Measurements from ENCODE around the gene PFKM.

PFKM gene

GRCh38 chr12:48179466-48179865 is 60.3 kb downstream of the PFKM start:
- CTCF ChIA-PET = interaction anchor here (1.0 kb wide), 1 partner anchor 10 kb away, joined by 3 read pairs; no protein-coding TSS in a partner anchor

GRCh38 chr12:48180424-48180823 is 61.3 kb downstream of the PFKM start:
- no peak overlapping the region for H3K4me3 Mint-ChIP-seq

More at GRCh38 chr12:48179466-48179865, 60.3 kb downstream of the PFKM start:
- Mint-ChIP-seq H3K4me1 (peaks cover 32% of the 10 kb centered on the region), H3K36me3 (no peaks in the 10 kb centered on the region), H3K4me3 (no peak overlapping the region), H3K27ac (no peak overlapping the region), H3K9me3 (no peaks in the 10 kb centered on the region), H3K27me3 (peaks cover 66% of the 10 kb centered on the region)
- DNase-seq = no peak

DNA sequence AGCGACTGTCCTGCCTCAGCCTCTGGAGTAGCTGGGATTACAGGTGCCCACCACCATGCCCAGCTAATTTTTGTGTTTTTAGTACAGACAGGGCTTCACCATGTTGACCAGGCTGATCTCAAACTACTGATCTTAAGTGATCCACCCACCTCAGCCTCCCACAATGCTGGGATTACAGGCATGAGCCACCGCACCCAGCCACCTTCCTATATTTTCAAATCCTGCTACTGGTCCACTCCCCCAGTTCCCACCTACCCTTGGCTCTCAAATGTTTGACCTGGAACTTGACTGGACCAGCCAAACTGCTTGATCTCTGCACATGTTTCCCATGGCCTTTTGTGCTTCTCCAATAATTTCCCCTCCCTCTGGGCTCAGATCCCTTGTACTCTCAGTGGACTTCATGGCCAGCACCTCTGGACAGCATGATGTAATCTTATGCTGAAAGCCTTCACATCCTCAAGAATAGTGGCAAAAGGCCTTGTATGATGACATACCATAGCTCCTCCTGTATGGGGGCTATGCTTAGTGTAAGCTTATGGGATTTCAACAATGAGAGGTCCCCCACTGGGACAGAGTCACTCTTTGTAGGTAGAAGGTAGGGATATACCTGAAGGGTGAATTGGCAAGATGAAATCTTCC is 61.8 kb downstream of the PFKM start:
- H3K27me3 Mint-ChIP-seq = peaks cover 77% of the 10 kb centered on the region
- H3K4me3 Mint-ChIP-seq = no peak overlapping the region
- CTCF ChIA-PET = interaction anchor here (1.0 to 1.7 kb wide), 3 partner anchors 8 to 17 kb away, joined by 3 to 7 read pairs (median 4); no protein-coding TSS in a partner anchor
- H3K9me3 Mint-ChIP-seq = no peaks in the 10 kb centered on the region
- H3K27ac Mint-ChIP-seq = no peak overlapping the region
- H3K4me1 Mint-ChIP-seq = peaks cover 27% of the 10 kb centered on the region
- no peaks in the 10 kb centered on the region for H3K36me3 Mint-ChIP-seq
- no peak for DNase-seq

More at GRCh38 chr12:48180424-48180823, 61.3 kb downstream of the PFKM start:
- Mint-ChIP-seq H3K9me3 (no peaks in the 10 kb centered on the region), H3K36me3 (no peaks in the 10 kb centered on the region), H3K27me3 (peaks cover 75% of the 10 kb centered on the region), H3K27ac (no peak overlapping the region), H3K4me1 (peaks cover 32% of the 10 kb centered on the region)
- DNase-seq = no peak
- CTCF ChIA-PET = interaction anchor here (1.1 to 1.7 kb wide), 2 partner anchors 9 to 17 kb away, joined by 4 to 7 read pairs; no protein-coding TSS in a partner anchor

DNA sequence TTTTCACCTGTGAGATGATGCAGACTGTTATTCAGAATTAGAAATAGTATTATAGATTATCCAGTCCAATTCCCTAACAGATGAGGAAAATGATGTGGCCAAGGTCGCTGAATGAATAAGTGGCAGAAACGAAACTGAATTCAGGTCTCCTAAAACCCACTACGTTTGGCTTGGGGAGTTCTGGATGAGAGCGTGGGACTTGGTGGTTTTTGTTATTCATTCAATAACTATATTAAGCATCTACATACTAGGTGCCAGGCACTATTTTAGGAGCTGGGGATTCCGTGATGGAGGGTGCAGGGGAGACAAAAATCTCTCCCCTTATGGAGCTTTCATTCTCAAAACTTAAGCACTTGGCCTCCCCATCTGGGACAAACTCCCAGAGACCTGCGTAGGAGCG is 63.5 kb downstream of the PFKM start:
- no peaks in the 10 kb centered on the region for H3K9me3 Mint-ChIP-seq
- H3K27me3 Mint-ChIP-seq = peaks cover 90% of the 10 kb centered on the region
- H3K27ac Mint-ChIP-seq = no peak overlapping the region
- H3K4me1 Mint-ChIP-seq = peaks cover 22% of the 10 kb centered on the region
- no peak for DNase-seq
- H3K36me3 Mint-ChIP-seq = no peaks in the 10 kb centered on the region
- peak overlapping the region; percentile 89 for H3K4me3 Mint-ChIP-seq
- CTCF ChIA-PET = interaction anchor here (0.5 to 4.6 kb wide), 14 partner anchors 10 to 467 kb away, joined by 3 to 40 read pairs (median 3); partner anchors contain the start of gene ASB8

GRCh38 chr12:48183091-48183875 is 64.1 kb downstream of the PFKM start, which contains the start of gene CCDC184:
CCDC184 (plus strand) TSS chr12:48183644; CDS start chr12:48184123, 479 bp downstream.
- H3K9me3 Mint-ChIP-seq = no peaks in the 10 kb centered on the region
- no peak within 1 kb of the TSS for H3K27ac Mint-ChIP-seq
- no peaks in the 10 kb centered on the region for H3K36me3 Mint-ChIP-seq
- DNase-seq = peak; percentile 88
- H3K4me3 Mint-ChIP-seq = peak within 1 kb of the TSS; percentile 89
- peaks cover 90% of the 10 kb centered on the region for H3K27me3 Mint-ChIP-seq
- peaks cover 22% of the 10 kb centered on the region for H3K4me1 Mint-ChIP-seq
- CTCF ChIA-PET = interaction anchor here (0.5 to 4.6 kb wide), 14 partner anchors 9 to 467 kb away, joined by 3 to 40 read pairs (median 3); partner anchors contain the start of gene ASB8

DNA sequence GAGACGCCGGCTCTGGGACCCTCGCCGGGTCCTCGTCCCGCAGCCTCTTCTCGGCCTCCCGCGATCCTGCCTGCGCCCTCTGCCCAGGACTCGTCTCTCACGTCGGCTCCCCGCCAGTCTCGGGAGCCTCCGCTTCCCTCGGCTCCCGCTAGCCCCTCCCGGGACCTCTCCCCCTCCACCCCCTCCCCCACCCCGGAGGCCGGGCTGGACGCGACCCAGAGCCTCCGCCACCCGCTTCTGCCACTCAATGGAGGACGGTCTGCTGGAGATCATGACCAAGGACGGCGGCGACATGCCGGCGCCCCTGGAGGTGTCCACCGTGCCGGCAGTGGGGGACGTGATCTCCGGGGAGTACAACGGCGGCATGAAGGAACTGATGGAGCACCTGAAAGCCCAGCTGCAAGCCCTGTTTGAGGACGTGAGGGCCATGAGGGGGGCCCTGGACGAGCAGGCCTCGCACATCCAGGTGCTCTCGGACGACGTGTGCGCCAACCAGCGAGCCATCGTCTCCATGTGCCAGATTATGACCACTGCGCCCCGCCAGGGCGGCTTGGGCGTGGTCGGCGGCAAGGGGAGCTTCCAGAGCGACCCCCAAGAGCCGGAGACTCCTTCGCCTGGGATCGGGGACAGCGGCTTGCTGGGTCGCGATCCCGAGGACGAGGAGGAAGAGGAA is 64.8 kb downstream of the PFKM start:
- DNase-seq = peak; percentile 37
- H3K4me3 Mint-ChIP-seq = peak overlapping the region; percentile 89
- CTCF ChIA-PET = interaction anchor here (1.6 to 4.6 kb wide), 3 partner anchors 15 to 298 kb away, joined by 5 to 40 read pairs (median 9); partner anchors contain the start of gene ASB8
- no peaks in the 10 kb centered on the region for H3K36me3 Mint-ChIP-seq
- H3K4me1 Mint-ChIP-seq = peaks cover 22% of the 10 kb centered on the region
- H3K27me3 Mint-ChIP-seq = peaks cover 86% of the 10 kb centered on the region
- H3K27ac Mint-ChIP-seq = no peak overlapping the region
- no peaks in the 10 kb centered on the region for H3K9me3 Mint-ChIP-seq

DNA sequence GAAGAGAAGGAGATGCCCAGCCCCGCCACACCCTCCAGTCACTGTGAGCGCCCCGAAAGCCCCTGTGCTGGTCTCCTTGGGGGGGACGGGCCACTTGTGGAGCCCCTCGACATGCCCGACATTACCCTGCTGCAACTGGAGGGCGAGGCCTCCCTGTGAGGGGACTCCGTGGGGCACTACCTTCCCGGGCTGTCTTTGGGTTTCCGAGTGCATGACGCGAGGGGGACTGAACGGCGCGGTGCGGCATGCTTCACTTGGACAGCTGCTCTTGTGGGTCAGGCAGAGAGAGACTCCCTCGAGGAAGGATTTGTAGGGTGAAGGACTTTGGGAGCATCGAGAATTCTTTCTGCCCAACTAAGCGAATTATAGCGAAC is 65.4 kb downstream of the PFKM start:
- Mint-ChIP-seq H3K27ac (no peak overlapping the region), H3K4me1 (peaks cover 22% of the 10 kb centered on the region), H3K4me3 (peak overlapping the region; percentile 37), H3K36me3 (no peaks in the 10 kb centered on the region), H3K27me3 (peaks cover 82% of the 10 kb centered on the region), H3K9me3 (no peaks in the 10 kb centered on the region)
- DNase-seq = no peak
- CTCF ChIA-PET = interaction anchor here (4.6 kb wide), 1 partner anchor 14 kb away, joined by 40 read pairs; no protein-coding TSS in a partner anchor

- CTCF ChIA-PET = interaction anchor here (0.6 to 4.6 kb wide), 3 partner anchors 10 to 13 kb away, joined by 3 to 40 read pairs (median 3); no protein-coding TSS in a partner anchor
- Mint-ChIP-seq H3K4me3 (peak overlapping the region; percentile 26), H3K9me3 (no peaks in the 10 kb centered on the region), H3K4me1 (peaks cover 22% of the 10 kb centered on the region), H3K27ac (no peak overlapping the region), H3K27me3 (peaks cover 85% of the 10 kb centered on the region), H3K36me3 (no peaks in the 10 kb centered on the region)
- DNase-seq = no peak
These were observed 66.2 kb downstream of the PFKM start for GRCh38 chr12:48185181-48185919.

- no peak overlapping the region for H3K4me3 Mint-ChIP-seq
- H3K27me3 Mint-ChIP-seq = peaks cover 62% of the 10 kb centered on the region
- CTCF ChIA-PET = interaction anchor here (0.9 to 1.0 kb wide), 2 partner anchors 9 to 26 kb away, joined by 3 read pairs; no protein-coding TSS in a partner anchor
- no peaks in the 10 kb centered on the region for H3K36me3 Mint-ChIP-seq
- no peak for DNase-seq
- no peak overlapping the region for H3K27ac Mint-ChIP-seq
- peaks cover 10% of the 10 kb centered on the region for H3K4me1 Mint-ChIP-seq
- no peaks in the 10 kb centered on the region for H3K9me3 Mint-ChIP-seq
These were observed 68.9 kb downstream of the PFKM start for GRCh38 chr12:48187916-48188695.

- peaks cover 2% of the 10 kb centered on the region for H3K4me1 Mint-ChIP-seq
- CTCF ChIA-PET = interaction anchor here (0.6 to 1.7 kb wide), 13 partner anchors 8 to 447 kb away, joined by 3 to 11 read pairs (median 3); partner anchors contain the start of genes ASB8 and TMEM106C
- H3K27ac Mint-ChIP-seq = no peak overlapping the region
- no peak overlapping the region for H3K4me3 Mint-ChIP-seq
- peaks cover 58% of the 10 kb centered on the region for H3K27me3 Mint-ChIP-seq
- H3K36me3 Mint-ChIP-seq = no peaks in the 10 kb centered on the region
- no peaks in the 10 kb centered on the region for H3K9me3 Mint-ChIP-seq
- peak; percentile 83 for DNase-seq
These were observed 70.4 kb downstream of the PFKM start for GRCh38 chr12:48189331-48190125.

DNA sequence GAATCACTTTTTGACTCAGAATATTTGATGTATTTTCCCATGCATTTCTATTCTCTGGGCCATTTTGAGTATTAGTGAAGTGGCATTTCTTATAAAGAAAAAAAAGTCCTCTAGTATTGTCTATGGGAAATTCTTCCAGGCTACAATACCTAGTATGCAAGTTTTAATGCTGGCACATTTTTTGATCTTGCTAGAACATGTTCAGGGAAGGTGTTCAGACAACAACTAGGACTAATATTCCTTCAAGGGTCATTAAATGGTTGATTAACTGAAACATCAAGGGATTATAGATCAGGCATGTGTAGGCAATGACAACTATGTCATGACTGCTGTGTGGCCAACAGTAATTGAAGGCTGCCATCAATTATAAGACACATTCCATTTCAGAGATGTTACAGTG is 71.9 kb downstream of the PFKM start:
- CTCF ChIA-PET = interaction anchor here (0.9 kb wide), 1 partner anchor 33 kb away, joined by 3 read pairs; no protein-coding TSS in a partner anchor
- no peaks in the 10 kb centered on the region for H3K36me3 Mint-ChIP-seq
- H3K4me1 Mint-ChIP-seq = peaks cover 2% of the 10 kb centered on the region
- H3K4me3 Mint-ChIP-seq = no peak overlapping the region
- no peak overlapping the region for H3K27ac Mint-ChIP-seq
- DNase-seq = no peak
- H3K9me3 Mint-ChIP-seq = no peaks in the 10 kb centered on the region
- H3K27me3 Mint-ChIP-seq = peaks cover 53% of the 10 kb centered on the region

DNA sequence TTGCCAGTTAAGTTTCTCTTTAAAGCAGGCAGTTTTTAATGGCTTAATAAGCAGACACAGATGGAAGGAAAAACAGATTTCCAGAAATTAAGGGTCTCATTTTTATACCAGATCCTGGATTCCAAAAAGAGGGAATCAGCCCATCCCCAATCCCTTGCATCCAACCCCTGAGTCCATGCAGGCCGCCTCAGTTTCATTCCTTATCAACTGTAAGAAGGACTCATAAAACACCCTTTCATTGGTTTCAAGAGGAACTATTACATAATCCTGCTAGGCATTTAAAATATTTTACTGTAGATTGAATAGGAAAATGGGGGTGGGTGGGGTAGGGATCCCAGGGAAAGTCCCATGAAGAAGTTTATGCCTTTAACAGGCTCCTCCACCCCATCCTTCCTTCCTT is 73.7 kb downstream of the PFKM start:
- no peak overlapping the region for H3K27ac Mint-ChIP-seq
- no peak for DNase-seq
- H3K9me3 Mint-ChIP-seq = no peaks in the 10 kb centered on the region
- CTCF ChIA-PET = interaction anchor here (0.9 kb wide), 1 partner anchor 10 kb away, joined by 3 read pairs; the partner anchor contains the start of gene CCDC184
- H3K27me3 Mint-ChIP-seq = peaks cover 39% of the 10 kb centered on the region
- H3K4me3 Mint-ChIP-seq = no peak overlapping the region
- peaks cover 15% of the 10 kb centered on the region for H3K4me1 Mint-ChIP-seq
- no peaks in the 10 kb centered on the region for H3K36me3 Mint-ChIP-seq

All from activated naive CD4-positive, alpha-beta T cell treated with anti-CD3 and anti-CD28 coated beads, Interleukin-2, amount 10 ng/mL, durations not matched to agents 7 days and 5 days (primary cell).